Caco-2 (cell line): ENCODE measurements around the gene ATP8B4. TPM values are rescaled to one million over a fixed set of nuclear protein-coding genes. Genes with fewer than 3 reads are reported as not detected.

Experiments used
- BruUV-seq: library from RNA; stranded (reverse); fragments of 400-500 nt; replicated peaks from 2 replicates; lab custom pipeline; 2021; lab: Mats Ljungman, UMichigan
- CTCF ChIA-PET: fragments of 300-600 bp; sonication (Branson Sonifier 250); formaldehyde crosslinking; loops from one replicate; lab custom pipeline; 2022; ENCODE audit warnings: antibody characterized with exemption; lab: Charles Lee
- POLR2A ChIA-PET: fragments of 300-600 bp; sonication (Branson Sonifier 250); formaldehyde crosslinking; loops from one replicate; lab custom pipeline; 2022; ENCODE audit warnings: antibody characterized with exemption; lab: Charles Lee
- DNase-seq, 2 experiments: peaks; one replicate each; pipeline versions ENCODE4 v3.0.0 to v3.0.0-alpha.2; 2020 to 2022
- H3K27me3 ChIP-seq: replicated peaks from 2 replicates; pipeline ENCODE4 v1.6.0; 2011; ENCODE audit warnings: low read length; ENCODE audit not compliant: control insufficient read depth, insufficient read depth
- H3K36me3 ChIP-seq: 2 replicates; pipeline ENCODE4 v1.5.1; 2011; ENCODE audit warnings: low read length; ENCODE audit not compliant: control insufficient read depth, insufficient read depth
- H3K4me1 ChIP-seq: fragments of 250-450 bp; sonication (Bioruptor Pico); 2 replicates; pipeline ENCODE4 v1.5.1; 2020; ENCODE audit warnings: mild to moderate bottlenecking
- H3K4me3 ChIP-seq: 2 replicates; pipeline ENCODE4 v1.5.1; 2011; ENCODE audit warnings: low read depth, mild to moderate bottlenecking, control low read depth, low read length
- H3K9me3 ChIP-seq: fragments of 250-450 bp; sonication (Bioruptor Pico); 2 replicates; pipeline ENCODE4 v1.5.1; 2020; ENCODE audit warnings: mild to moderate bottlenecking, moderate library complexity
- H3K27ac Mint-ChIP-seq: one replicate; pipeline ENCODE4 v1.8.0; 2022; ENCODE audit warnings: mixed read lengths; ENCODE audit not compliant: unreplicated experiment
- H3K27me3 Mint-ChIP-seq: one replicate; pipeline ENCODE4 v1.8.0; 2022; ENCODE audit warnings: mixed read lengths; ENCODE audit not compliant: insufficient read depth, unreplicated experiment
- H3K36me3 Mint-ChIP-seq: one replicate; pipeline ENCODE4 v1.8.0; 2022; ENCODE audit warnings: mild to moderate bottlenecking, mixed read lengths; ENCODE audit not compliant: insufficient read depth, unreplicated experiment
- H3K4me1 Mint-ChIP-seq: one replicate; pipeline ENCODE4 v1.8.0; 2022; ENCODE audit warnings: low read depth, mixed read lengths; ENCODE audit not compliant: unreplicated experiment
- H3K4me3 Mint-ChIP-seq: one replicate; pipeline ENCODE4 v1.8.0; 2022; ENCODE audit warnings: mild to moderate bottlenecking, moderate library complexity, mixed read lengths; ENCODE audit not compliant: unreplicated experiment
- H3K9me3 Mint-ChIP-seq: one replicate; pipeline ENCODE4 v1.8.0; 2022; ENCODE audit warnings: mixed read lengths; ENCODE audit not compliant: unreplicated experiment
- intact Hi-C: fragments of 100-400 bp; cut with micrococcal nuclease; formaldehyde crosslinking; loops from one replicate; pipeline ENCODE4 v1.10.0; 2022; ENCODE audit not compliant: unreplicated experiment
- total RNA-seq: library from RNA; stranded (reverse); gene quantifications from 2 replicates; pipeline ENCODE4 v1.2.3, GENCODE V29; 2022
- TF ChIP-seq, protein P1 (sequence below), 2 experiments: fragments of 200-600 bp in 1 of 2; IDR thresholded peaks; 1 replicate in 1 of 2; 2 replicates in 1 of 2; pipeline versions ENCODE4 v1.5.1 to v1.8.0; 2011 to 2022; ENCODE audit warnings: antibody characterized with exemption in 1 of 2, control low read depth in 1 of 2, inconsistent platforms in 1 of 2, low read depth in 1 of 2, low read length in 1 of 2, mild to moderate bottlenecking in 1 of 2, moderate library complexity in 1 of 2; ENCODE audit not compliant: insufficient read depth in 1 of 2, severe bottlenecking in 1 of 2, unreplicated experiment in 1 of 2

ATP8B4 gene
- total RNA-seq, 1 experiment from 2014 or later: 0.57 TPM

GRCh38 chr15:50030456-50030855 lies 88.6 kb downstream of the ATP8B4 start:
- H3K36me3 Mint-ChIP-seq: no peaks in the 10 kb centered on the region
- Histone ChIP-seq H3K4me1 (no peaks in the 10 kb centered on the region), H3K4me3 (no peak overlapping the region), H3K27me3 (no peaks in the 10 kb centered on the region), H3K9me3 (no peaks in the 10 kb centered on the region), H3K36me3 (no peaks in the 10 kb centered on the region)
- no TSS peak for BruUV-seq
- intact Hi-C loops: no loop called here
- CTCF ChIA-PET: no interaction called here
- no peak overlapping the region for H3K4me3 Mint-ChIP-seq
- no peaks in the 10 kb centered on the region for H3K9me3 Mint-ChIP-seq
- POLR2A ChIA-PET: no interaction called here
- H3K27ac Mint-ChIP-seq: no peak overlapping the region
- TF ChIP-seq, protein P1, sequence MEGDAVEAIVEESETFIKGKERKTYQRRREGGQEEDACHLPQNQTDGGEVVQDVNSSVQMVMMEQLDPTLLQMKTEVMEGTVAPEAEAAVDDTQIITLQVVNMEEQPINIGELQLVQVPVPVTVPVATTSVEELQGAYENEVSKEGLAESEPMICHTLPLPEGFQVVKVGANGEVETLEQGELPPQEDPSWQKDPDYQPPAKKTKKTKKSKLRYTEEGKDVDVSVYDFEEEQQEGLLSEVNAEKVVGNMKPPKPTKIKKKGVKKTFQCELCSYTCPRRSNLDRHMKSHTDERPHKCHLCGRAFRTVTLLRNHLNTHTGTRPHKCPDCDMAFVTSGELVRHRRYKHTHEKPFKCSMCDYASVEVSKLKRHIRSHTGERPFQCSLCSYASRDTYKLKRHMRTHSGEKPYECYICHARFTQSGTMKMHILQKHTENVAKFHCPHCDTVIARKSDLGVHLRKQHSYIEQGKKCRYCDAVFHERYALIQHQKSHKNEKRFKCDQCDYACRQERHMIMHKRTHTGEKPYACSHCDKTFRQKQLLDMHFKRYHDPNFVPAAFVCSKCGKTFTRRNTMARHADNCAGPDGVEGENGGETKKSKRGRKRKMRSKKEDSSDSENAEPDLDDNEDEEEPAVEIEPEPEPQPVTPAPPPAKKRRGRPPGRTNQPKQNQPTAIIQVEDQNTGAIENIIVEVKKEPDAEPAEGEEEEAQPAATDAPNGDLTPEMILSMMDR (IDR thresholded peaks at IDR 0.05; ENCODE audit: insufficient read depth in 1 of 2, low read depth in 1 of 2, low read length in 1 of 2, severe bottlenecking in 1 of 2, unreplicated experiment in 1 of 2): no peak
- no peaks in the 10 kb centered on the region for H3K4me1 Mint-ChIP-seq
- no peak for DNase-seq
- peaks cover 7% of the 10 kb centered on the region for H3K27me3 Mint-ChIP-seq

DNA sequence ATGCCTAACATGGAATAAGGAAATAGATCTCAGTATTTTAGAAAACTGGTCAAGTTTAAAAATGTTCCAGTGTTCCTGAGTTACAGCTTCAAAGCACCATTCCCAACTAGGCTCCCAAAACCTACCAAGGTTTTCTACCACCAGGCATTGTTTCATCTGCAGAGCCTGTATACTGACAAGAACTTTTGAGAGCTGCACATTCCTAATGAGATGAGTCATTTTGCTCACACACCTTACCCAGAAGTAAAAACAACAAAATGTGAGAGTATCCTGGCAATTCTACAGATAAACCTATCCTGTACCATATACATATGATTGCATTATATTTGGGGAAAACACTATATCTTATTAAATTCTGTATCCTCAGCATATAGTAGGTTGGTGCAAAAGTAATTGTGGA lies 90.7 kb downstream of the ATP8B4 start:
- POLR2A ChIA-PET: no interaction called here

DNA sequence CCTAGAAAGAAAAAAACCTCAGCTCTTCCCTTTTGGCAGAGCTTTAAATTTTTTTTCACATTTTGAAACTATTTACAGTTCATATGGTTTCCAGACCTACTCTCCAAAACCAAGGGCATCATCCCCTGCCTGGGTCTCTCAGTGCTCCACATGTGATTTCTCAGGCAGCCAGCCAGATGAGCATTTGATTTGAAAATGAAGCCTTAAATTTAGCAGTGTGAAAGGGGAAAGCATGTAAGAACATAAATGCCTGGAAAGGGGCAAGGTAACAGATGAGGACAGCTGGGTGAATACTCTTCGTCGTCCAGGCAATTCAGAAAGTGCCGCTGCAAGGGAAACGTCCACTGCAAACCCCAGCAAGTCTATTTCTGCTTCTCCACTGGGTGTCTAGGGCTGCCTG lies 94.8 kb downstream of the ATP8B4 start:
- Histone ChIP-seq H3K27me3 (no peaks in the 10 kb centered on the region), H3K36me3 (no peaks in the 10 kb centered on the region), H3K4me3 (no peak overlapping the region), H3K9me3 (no peaks in the 10 kb centered on the region), H3K4me1 (no peaks in the 10 kb centered on the region)
- DNase-seq: no peak
- H3K9me3 Mint-ChIP-seq: no peaks in the 10 kb centered on the region
- ChIA-PET CTCF (no interaction called here), POLR2A (no interaction called here)
- H3K4me3 Mint-ChIP-seq: no peak overlapping the region
- H3K27me3 Mint-ChIP-seq: peaks cover 15% of the 10 kb centered on the region
- intact Hi-C loops: no loop called here
- BruUV-seq: no TSS peak
- TF ChIP-seq, protein P1 (IDR thresholded peaks at IDR 0.05; ENCODE audit: insufficient read depth in 1 of 2, low read depth in 1 of 2, low read length in 1 of 2, severe bottlenecking in 1 of 2, unreplicated experiment in 1 of 2): no peak
- no peaks in the 10 kb centered on the region for H3K4me1 Mint-ChIP-seq
- no peaks in the 10 kb centered on the region for H3K36me3 Mint-ChIP-seq
- no peak overlapping the region for H3K27ac Mint-ChIP-seq

More for the DNA sequence above, 90.7 kb downstream of the ATP8B4 start:
- no peaks in the 10 kb centered on the region for H3K36me3 Mint-ChIP-seq
- no peaks in the 10 kb centered on the region for H3K9me3 ChIP-seq
- no peaks in the 10 kb centered on the region for H3K27me3 ChIP-seq
- CTCF ChIA-PET: interaction anchor here (0.7 kb wide), 1 partner anchor 117 kb away, joined by 3 read pairs; no protein-coding TSS in a partner anchor
- no peaks in the 10 kb centered on the region for H3K4me1 ChIP-seq
- peaks cover 10% of the 10 kb centered on the region for H3K27me3 Mint-ChIP-seq
- no peak overlapping the region for H3K4me3 ChIP-seq
- TF ChIP-seq, protein P1 (IDR thresholded peaks at IDR 0.05; ENCODE audit: insufficient read depth in 1 of 2, low read depth in 1 of 2, low read length in 1 of 2, severe bottlenecking in 1 of 2, unreplicated experiment in 1 of 2): no peak
- no peak overlapping the region for H3K27ac Mint-ChIP-seq
- H3K4me1 Mint-ChIP-seq: no peaks in the 10 kb centered on the region
- H3K4me3 Mint-ChIP-seq: no peak overlapping the region
- no peak for DNase-seq
- no TSS peak for BruUV-seq
- H3K36me3 ChIP-seq: no peaks in the 10 kb centered on the region
- intact Hi-C loops: no loop called here
- no peaks in the 10 kb centered on the region for H3K9me3 Mint-ChIP-seq
